ENCODE data around the gene KLF16.

Gene KLF16

GRCh38 chr19:1823020-1823419, 40.4 kb downstream of the KLF16 start:
- DNase-seq (ENCODE audit: low read depth in 2 of 2), result no peak

GRCh38 chr19:1822210-1822609, 41.2 kb downstream of the KLF16 start:
- DNase-seq (ENCODE audit: low read depth in 2 of 2), result no peak

GRCh38 chr19:1819341-1820255, 43.8 kb downstream of the KLF16 start:
- DNase-seq (ENCODE audit: low read depth in 2 of 2), result no peak

- no peak for DNase-seq (ENCODE audit: low read depth in 2 of 2)
Measured at GRCh38 chr19:1818549-1819195, 44.7 kb downstream of the KLF16 start.

- no peak for DNase-seq (ENCODE audit: low read depth in 2 of 2)
Measured at GRCh38 chr19:1817553-1818179, 45.7 kb downstream of the KLF16 start.

- no peak for DNase-seq (ENCODE audit: low read depth in 2 of 2)
Measured at GRCh38 chr19:1816530-1817298, 46.7 kb downstream of the KLF16 start.

- no peak for DNase-seq (ENCODE audit: low read depth in 2 of 2)
Measured at GRCh38 chr19:1815605-1816529, 47.5 kb downstream of the KLF16 start.

GRCh38 chr19:1814833-1815604, 48.4 kb downstream of the KLF16 start:
- no peak for DNase-seq (ENCODE audit: low read depth in 2 of 2)

- no peak for DNase-seq (ENCODE audit: low read depth in 2 of 2)
Measured at GRCh38 chr19:1814391-1814790, 49.0 kb downstream of the KLF16 start.

- no peak for DNase-seq (ENCODE audit: low read depth in 2 of 2)
Measured at GRCh38 chr19:1813192-1814182, 49.9 kb downstream of the KLF16 start.

- DNase-seq (ENCODE audit: low read depth in 2 of 2), result peak; percentile 47 to 67
Measured at GRCh38 chr19:1812426-1813191, 50.8 kb downstream of the KLF16 start.

GRCh38 chr19:1811942-1812425, 51.4 kb downstream of the KLF16 start, which contains the start of gene ATP8B3:
Gene ATP8B3, minus strand, starts transcription at chr19:1812276. Its CDS starts 540 bp downstream, at chr19:1811736.
- DNase-seq (ENCODE audit: low read depth in 2 of 2), result no peak

GRCh38 chr19:1811472-1811894, 51.9 kb downstream of the KLF16 start:
- peak in 1 of 2 donors; percentile 14 for DNase-seq (ENCODE audit: low read depth in 2 of 2)

GRCh38 chr19:1810439-1811160, 52.8 kb downstream of the KLF16 start:
- no peak for DNase-seq (ENCODE audit: low read depth in 2 of 2)

GRCh38 chr19:1809678-1810077, 53.7 kb downstream of the KLF16 start:
- no peak for DNase-seq (ENCODE audit: low read depth in 2 of 2)

GRCh38 chr19:1808395-1808731, 55.0 kb downstream of the KLF16 start:
- DNase-seq (ENCODE audit: low read depth in 2 of 2), result no peak
